Ovary (tissue), 3 donors: ENCODE data around the gene APOH.

Experiments used
- CTCF ChIP-seq, 3 donors: fragments of 450-650 bp in 2 of 3; fragments of 200-600 bp in 1 of 3; IDR thresholded peaks; one replicate each; pipeline versions ENCODE4 v1.5.1 to v1.8.0; 2016 to 2022; ENCODE audit warnings: antibody characterized with exemption in 3 of 3, mild to moderate bottlenecking in 1 of 3
- EP300 ChIP-seq: sonication (generic); formaldehyde crosslinking; IDR thresholded peaks from one replicate; pipeline ENCODE4 v1.6.1; 2017; ENCODE audit warnings: antibody characterized with exemption
- POLR2A ChIP-seq: fragments of 450-650 bp; IDR thresholded peaks from one replicate; pipeline ENCODE4 v1.6.1; 2017; ENCODE audit warnings: antibody characterized with exemption, mild to moderate bottlenecking, moderate library complexity
- donor health status: DM: no; HTN: no; CAD: no.

GRCh38 chr17:66255527-66255971 lies 26.3 kb upstream of the APOH start:
- TF ChIP-seq CTCF (IDR thresholded peaks at IDR 0.05) (no peak), EP300 (no peak), POLR2A (no peak)
